DMS 273 (cell line): ENCODE data around the gene ESYT2.

Experiments used
- DNase-seq: peaks from one replicate; lab custom pipeline; 2025; ENCODE audit not compliant: unreplicated experiment; lab: John Stamatoyannopoulos, UW

Gene ESYT2

DNA sequence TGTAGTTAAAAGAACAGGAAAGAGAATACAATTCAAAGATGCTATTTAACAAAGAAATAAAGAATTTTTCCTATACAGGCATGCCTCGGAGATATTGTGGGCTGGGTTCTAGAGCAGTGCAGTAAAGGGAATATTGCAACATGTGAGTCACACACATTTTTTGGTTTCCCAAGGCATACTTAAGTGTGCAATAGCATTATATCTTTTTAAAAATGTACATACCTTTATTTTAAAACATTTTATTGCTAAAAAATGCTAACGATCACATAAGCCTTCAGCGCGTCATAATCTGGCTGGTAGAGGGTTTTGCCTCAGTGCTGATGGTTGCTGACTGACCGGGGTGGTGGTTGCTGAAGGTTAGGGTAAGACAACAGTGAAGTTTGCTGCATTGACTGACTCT lies 54.4 kb downstream of the ESYT2 start:
- no peak for DNase-seq

DNA sequence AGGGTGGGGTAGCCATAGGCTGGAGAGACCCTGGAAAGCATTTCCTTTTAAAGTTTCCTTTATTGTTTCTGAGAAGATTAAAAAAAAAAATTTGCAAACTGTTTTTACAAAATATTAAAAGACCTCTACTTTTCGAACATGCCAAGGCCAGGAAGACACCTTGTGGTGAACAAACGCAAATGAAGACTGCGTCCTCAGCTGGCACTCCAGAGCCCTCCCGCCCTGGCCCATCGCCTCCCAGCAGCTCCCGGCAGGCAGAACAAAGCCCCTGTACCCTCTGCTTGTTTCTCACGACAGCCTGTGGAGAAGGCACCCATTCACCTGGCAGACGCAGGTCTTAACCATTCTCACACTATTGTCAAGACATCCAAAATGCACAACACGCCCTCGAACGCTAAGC lies 56.4 kb downstream of the ESYT2 start:
- no peak for DNase-seq

DNA sequence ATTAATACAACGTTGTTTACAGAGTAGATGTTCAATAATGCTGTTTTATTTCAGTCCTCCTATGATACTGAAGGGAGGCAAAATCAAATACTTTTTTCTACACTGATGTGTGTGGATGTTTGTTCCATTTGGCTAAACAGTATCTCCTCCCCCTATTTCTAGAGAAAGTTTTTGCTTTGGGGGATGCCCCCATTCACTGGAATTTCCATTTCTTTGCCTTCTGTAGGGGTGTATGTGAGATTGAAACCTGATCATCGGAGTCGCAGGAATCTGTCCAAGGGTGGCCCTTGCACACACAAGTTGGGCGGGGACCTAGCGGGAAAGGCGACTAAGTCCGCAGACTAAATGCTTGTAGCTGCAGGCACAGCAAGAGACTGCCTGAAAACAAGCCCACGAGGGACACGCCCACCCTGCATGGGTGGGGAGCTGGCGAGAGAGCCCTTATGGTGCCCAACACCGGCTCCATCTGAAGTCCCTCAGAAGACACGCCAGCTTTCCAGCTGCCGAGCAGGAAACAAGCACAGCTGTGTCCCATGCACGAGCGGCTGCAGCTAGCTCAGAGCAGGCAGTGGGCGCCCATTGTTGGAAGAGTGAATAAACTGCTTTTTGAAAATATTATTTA lies 58.0 kb downstream of the ESYT2 start:
- DNase-seq, result no peak

DNA sequence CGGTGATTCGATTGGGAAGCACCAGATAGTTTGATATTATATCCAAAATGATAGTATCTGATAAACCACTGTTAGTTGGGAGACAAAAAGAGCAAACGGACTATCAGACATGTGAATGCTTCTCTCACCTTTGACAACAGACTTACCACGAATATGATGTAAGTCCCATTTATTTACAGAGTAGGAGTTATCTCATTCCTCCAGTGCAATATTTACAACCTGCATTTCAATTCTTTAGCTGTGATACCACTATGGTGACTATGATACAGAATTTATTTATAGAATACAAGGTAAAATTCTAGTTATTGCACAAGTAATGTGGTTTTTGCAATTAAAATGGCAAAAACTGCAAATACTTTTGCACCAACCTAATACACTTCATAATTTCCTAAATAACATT lies 61.6 kb downstream of the ESYT2 start:
- DNase-seq, result no peak

DNA sequence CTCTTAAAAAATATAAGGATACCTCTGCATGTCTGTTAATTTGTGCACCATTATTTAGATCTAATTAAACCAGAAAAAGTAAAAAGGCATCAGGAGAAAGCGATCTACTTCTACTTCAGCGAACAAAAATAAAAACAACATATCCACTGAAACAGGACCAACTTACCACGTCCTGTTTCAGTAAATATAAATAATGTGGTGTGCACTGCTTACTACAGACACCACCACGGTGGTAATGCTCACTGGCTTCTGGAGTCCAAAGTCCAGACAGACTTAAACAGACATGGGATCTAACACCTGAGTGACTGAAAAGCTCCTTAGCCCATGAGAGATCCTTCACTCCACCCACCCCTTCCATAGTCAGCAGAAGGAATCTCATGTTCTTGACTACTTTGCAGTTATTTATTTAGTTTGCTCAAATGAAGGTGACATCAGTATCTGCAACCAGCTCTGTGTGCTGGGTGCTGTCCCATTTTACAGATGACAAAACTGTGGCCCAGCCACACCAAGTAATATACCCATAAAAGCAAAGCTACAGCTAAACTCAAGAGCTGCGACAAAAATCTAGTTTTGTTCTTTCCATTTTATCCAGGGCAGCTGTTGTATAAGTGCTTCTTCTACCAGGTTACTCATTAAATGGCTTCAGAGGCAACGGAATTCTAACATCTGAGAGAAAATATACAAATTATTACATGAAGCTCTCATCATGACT lies 62.6 kb downstream of the ESYT2 start:
- no peak for DNase-seq

DNA sequence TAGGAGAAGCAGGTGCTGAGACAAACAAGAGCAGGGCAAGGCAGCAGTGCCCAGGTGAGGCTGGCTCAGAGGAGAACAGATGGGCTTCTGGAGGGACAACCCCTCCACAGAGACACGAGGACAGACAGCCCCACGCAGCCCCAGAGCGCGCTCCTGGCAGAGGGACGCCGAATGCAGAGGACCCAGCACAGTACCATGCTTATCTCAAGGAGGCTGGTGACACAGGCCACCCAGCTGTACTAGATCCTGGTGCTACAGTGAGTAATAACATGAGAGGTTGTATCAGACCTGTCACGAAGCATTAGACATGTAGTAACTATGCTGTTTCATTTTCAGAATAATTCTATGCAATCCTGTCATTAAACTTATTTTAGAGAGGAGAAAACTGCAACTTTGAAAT lies 64.3 kb downstream of the ESYT2 start:
- no peak for DNase-seq

DNA sequence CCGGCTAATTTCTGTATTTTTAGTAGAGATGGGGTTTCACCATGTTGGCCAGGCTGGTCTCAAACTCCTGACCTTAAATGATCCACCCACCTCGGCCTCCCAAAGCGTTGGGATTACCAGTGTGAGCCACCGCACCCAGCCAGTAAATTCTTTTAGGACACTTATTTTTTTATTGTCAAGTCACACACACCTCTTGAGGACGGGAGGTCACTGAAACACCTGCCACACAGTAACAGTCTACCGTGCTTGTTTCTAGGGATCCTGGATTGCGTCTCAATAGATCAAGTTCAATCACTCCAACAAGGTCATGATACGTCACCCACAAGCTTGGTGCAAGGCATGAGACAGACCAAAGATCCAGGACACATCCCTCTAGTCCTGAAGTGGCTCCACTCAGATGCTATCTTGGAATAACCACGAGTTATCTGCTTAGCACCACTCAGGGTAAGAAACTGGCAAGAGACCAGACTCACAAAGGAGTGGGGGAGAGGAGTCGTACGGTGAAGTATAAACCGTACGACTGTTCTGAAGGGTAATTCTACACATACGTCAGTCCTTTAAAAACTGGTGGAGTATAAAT lies 65.8 kb downstream of the ESYT2 start:
- no peak for DNase-seq

DNA sequence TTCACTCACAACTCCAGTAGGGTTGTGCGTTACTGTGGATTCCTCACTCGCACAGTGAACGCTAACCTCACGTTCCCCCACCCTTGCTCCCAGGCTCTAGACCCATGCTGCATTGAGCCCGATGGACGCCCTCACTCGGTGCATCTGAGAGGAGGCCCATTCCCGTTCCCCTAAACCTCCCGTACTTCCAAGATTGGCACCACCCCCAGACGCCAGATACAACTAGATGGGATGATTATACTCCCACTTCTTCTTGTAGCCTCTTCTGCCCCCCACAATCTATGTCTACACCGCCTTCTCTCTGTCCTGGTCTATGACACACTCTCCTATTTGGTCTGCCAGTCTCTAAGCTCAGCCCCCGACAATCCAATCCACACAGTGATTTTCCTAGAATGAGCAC lies 67.4 kb downstream of the ESYT2 start:
- DNase-seq, result no peak

DNA sequence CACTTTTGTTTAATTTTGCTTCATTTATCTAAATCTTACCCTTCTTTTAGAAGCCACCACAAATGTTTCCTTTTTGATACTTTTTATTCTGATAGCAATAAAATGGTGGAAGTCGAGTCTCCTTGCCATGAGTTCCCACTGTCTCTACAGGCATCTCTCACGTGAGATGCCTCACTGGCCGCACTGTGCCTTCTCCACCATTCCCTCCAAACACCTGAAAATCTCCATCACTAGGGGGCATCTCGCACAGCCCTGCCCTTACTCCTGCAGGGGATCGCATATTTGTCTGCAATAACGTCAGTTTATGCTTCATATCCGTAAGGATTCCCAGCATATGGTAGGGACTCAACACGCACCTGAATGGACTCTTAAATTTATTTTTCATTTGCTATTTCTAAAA lies 68.4 kb downstream of the ESYT2 start:
- no peak for DNase-seq

DNA sequence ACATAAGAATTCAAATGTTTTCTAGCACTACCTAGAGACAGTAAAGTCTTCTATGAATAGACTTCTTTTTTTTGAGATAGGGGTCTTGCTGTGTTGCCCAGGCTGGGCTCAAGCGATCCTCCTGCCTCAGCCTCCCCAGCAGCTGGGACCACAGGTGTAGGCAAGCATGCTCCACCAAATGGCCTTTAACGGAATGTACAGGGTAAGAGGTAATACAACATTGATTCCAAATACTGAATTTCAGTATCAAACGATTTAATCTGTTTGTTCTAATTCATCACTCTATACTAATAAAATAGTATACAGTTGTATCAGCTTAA lies 68.9 kb downstream of the ESYT2 start:
- no peak for DNase-seq

DNA sequence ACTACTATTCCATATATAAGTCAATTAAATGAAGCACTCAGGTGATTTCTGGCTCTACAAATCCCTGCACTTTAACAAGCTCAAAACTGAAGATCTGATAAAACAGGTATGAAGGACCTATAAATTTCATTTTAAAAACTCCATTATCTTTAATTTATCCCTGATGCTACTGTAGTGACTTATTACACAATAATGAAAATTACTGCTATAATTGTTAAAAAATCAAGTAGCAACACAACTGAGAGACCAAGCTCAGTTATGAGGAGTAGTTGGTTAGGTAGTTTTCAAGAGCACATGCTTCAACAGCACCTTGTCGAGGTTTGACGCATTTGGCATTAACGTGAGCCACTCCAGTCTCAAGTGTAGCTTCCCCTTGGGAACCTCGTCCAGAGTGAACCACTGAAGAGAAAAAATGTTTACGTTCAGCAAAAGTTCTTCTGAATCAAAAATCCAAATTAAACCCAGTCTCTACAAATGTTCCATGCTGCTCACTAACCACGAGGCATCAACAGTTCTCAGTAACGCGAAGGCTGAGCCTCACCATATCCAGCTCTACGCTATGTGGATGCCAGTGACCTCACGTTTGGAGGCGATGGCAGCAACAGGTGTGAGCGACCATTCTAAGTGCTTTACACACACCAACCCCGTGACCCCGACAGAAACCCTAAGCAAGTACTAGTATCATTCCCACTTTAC lies 69.4 kb downstream of the ESYT2 start:
- DNase-seq, result no peak

DNA sequence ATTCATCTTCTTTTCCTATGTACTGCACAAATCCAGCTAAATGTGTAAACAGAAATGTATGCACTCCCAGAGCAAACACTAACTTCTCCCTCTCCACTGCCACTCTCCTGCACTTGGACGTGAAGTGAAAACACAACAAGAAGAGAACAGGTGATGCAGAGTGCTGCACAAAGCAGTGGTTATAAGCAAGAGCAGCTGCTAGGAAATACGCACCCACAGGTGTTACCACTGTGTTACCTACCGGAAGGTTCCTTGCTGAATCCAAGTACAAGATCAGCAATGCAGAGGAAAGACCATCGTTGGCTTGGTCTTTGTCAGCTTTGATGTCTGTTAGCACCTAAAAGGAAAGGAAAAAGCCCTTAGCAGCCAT lies 70.1 kb downstream of the ESYT2 start:
- DNase-seq, result no peak

DNA sequence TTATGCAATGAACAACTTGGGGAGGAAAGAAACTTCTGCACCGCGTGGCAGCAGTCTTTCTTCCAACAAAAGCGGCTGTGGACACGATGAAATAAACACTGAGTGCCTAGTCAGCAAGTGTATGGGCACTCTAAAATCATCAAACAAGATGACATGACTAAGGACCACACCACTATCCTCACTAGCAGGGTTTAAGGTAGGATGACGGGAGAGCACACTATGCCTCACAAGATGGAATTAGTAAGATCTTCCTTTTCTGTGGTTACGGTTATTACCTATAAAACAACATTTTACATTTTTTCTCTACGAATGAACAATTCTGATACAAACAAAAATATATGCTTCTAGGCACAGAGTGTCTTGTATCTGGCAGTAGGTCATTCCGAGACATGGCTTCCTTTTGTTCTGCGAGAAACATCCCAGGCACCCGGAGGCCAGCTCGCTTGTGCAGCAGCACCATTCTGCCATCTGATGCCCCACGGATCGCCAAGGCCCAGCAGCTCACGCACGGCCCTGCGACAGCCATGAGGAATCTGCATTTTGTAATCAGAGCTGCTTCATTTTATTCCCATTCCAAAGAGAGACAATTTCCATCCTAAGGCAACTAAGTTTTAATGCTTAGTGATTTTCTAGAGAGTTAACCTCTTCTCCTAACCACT lies 70.6 kb downstream of the ESYT2 start:
- no peak for DNase-seq

DNA sequence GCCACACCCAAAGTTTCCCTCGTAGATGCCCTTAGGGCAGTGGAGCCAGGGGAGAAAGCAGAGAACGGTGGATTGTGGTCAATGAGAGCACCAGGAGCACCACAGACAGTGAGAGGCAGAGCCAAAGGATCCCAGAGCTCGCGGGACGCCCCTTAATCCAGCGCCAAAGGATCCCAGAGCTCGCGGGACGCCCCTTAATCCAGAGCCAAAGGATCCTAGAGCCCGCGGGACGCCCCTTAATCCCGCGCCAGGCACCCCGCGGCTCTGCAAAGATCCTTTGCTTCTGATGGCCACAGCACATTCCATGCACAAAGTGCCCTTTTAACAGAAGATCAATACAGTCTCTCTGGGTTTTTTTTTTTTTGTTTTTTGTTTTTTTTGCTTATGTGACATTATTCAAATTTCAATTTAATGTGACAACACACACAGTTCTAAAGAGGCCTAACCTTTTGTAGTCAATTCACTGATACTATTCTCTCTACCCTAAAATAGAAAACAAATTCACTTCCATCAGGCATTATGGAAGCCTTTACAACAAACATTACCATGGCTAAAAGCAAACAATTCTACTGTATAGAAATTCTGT lies 71.8 kb downstream of the ESYT2 start:
- DNase-seq, result no peak

DNA sequence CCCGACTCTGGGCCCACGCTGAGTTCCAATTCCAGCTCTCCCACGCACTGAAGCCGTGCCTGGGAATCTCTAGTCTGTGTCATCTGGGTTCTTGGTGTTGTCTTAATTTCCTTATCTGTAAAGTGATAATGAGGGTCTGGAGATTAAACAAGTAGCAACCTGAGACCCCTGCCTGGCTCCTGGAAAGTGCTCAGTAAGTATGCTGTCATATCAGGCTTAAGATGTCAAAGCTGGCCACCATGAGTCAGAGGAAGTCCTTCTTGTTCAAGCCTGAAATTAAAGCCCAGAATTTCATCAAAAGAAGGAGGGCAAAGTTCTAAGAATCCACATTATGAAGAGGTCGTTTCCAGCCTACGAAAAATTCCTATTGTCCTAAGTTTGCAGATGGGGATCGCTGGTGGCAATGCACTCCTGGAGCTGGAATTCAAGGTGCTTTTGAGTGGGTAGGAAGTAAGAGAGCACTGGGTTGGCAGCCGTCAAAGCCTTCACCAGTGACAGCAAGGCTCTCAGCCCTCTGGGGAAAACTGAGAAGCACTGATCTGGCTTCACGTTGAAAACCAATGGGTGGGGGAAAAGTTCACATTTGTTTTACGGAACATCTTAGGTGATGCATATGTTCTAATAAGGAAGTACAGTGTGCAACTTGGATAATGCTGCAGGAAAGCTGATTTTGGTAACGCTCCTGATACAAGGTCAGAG lies 74.4 kb downstream of the ESYT2 start:
- DNase-seq, result no peak

DNA sequence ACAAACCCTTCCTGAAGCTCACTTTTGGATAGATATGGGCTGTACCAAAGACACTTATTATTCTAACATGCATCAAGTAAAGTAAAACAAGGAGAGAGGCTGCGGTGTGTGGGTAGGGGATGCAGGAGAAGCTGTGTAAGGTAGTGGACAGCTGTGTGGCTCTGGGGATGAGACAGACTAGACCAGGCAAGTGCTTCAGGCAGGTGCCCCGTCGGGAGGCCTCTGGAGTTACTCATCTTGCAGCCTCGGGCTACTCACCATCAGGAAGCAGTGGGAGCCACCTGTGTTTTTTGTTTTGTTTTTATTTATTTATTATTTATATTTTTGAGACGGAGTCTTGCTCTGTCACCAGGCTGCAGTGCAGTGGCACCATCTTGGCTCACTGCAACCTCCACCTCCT lies 75.4 kb downstream of the ESYT2 start:
- no peak for DNase-seq

DNA sequence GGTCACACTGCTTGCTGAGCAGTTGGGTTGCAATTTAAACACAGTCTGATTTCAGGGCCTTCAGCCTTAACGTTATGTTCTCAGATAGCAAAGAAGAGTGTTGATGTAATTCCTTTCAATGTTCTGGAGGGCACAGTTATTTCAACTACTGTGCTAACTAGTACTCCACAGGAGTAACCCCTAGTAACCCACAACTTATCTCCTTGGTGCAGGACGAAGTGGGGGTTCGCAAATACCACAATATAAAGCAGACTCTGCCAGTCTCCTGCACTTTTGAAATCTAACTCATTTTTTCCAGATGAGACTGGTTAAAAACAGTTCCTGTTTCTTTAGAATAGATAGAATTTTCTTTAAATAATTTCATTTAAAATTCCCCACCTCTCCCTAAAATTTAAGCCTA lies 77.6 kb downstream of the ESYT2 start:
- DNase-seq, result no peak

DNA sequence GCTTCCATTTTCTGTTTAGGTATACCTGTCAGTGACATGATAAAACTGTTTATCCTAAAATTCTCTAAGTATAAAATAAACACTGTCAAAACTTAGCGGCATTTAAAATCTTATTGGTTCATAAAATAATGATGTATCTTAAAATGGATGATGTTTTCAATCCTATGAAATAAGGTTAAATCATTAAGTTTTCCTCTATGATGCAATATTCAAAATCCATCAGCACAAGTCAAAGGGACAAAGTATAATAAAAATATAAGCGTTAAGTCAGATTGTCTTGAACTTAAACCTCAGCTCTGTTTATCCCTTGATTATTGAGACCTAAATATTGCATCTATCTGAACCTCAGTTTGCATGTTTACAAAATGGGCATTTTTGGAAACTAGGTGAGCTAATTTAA lies 78.1 kb downstream of the ESYT2 start:
- no peak for DNase-seq

DNA sequence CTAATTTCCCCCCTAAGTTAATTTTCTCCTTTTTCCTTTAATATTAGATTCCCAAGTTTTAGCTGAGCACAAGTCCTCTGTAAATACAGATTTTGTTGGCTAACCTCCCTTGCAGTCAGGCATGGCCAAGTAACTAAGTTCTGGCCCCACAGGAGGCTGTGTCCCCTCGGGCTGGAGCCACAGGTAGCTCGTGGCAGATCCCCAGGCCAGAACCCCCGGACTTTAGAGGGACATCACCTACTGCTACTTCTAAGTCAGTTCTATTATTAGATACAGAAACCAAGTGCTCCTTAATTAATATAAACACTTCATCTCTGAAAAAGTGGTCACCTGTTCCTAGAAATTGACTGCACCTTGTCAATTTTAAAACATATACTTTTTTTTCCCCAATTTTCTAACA lies 78.6 kb downstream of the ESYT2 start:
- no peak for DNase-seq

DNA sequence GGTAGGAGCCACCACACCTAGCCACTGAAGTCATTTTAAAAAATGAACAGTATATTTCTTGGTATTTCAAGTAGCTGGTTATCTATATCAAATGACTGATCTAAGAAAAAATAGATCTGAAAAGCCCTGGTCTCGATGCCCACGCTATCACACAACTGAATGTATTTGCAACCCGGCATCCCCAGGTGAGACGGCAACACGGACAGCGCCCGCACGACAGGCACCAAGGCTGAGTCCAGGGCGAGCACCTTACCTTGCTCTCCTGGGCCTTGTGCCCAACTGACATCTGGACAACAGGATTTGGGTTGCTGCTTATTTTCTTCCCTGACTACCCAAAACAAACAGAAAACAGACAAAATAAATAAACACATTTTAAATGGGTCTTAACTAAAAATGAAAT lies 79.9 kb downstream of the ESYT2 start:
- no peak for DNase-seq

DNA sequence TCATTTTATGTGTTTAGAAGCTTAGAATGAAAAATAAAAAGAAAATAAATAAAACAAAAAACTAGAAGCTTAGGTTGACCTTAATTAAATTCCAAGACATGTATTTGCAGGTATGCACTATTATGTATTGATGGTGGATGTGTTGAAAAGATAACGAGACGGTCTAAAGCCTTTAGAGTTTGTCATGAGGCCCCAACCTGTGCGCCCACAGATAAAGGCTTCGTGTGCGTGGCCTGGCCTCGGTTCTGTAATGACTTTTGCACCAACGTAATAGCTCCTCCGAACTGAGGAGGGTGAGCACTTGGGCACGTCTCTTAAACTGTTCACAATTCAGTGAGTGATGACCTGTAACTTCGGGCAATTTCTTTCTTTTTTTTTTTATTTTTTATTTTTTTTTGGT lies 81.0 kb downstream of the ESYT2 start:
- DNase-seq, result no peak
